ENCODE measurements around the gene UHRF1.
A peak's percentile ranks its signal among the peaks of the same experiment; 100 is the strongest.

The UHRF1 gene

GRCh38 chr19:4906963-4907362 is 2.3 kb upstream of the UHRF1 start:
- no peak overlapping the region for H3K4me3 ChIP-seq (ENCODE audit: low read depth, low read length)
- TF ChIP-seq CTCF (IDR thresholded peaks at IDR 0.05; ENCODE audit: low read depth, low read length, missing control alignments) = no peak

GRCh38 chr19:4908360-4908759 is 941 bp upstream of the UHRF1 start:
- no peak for DNase-seq (ENCODE audit: low read depth)
- H3K4me3 ChIP-seq (ENCODE audit: low read depth, low read length) = no peak overlapping the region
- TF ChIP-seq CTCF (IDR thresholded peaks at IDR 0.05; ENCODE audit: low read depth, low read length, missing control alignments) = no peak

More at GRCh38 chr19:4906963-4907362, 2.3 kb upstream of the UHRF1 start:
- no peak for DNase-seq (ENCODE audit: low read depth)

GRCh38 chr19:4908781-4909155 is 533 bp upstream of the UHRF1 start:
- H3K4me3 ChIP-seq (ENCODE audit: low read depth, low read length) = peak overlapping the region; percentile 73
- no peak for DNase-seq (ENCODE audit: low read depth)

GRCh38 chr19:4909897-4910593 is 744 bp downstream of the UHRF1 start:
- TF ChIP-seq CTCF (IDR thresholded peaks at IDR 0.05; ENCODE audit: low read depth, low read length, missing control alignments) = no peak
- H3K4me3 ChIP-seq (ENCODE audit: low read depth, low read length) = peak overlapping the region; percentile 73
- DNase-seq (ENCODE audit: low read depth) = peak; percentile 54

More at GRCh38 chr19:4908781-4909155, 533 bp upstream of the UHRF1 start:
- TF ChIP-seq CTCF (IDR thresholded peaks at IDR 0.05; ENCODE audit: low read depth, low read length, missing control alignments) = no peak

- DNase-seq (ENCODE audit: low read depth) = no peak
- no peak for TF ChIP-seq CTCF (IDR thresholded peaks at IDR 0.05; ENCODE audit: low read depth, low read length, missing control alignments)
- H3K4me3 ChIP-seq (ENCODE audit: low read depth, low read length) = peak overlapping the region; percentile 54
Measured at GRCh38 chr19:4910594-4911281, 1.4 kb downstream of the UHRF1 start.

GRCh38 chr19:4911314-4911713 is 2.0 kb downstream of the UHRF1 start:
- TF ChIP-seq CTCF (IDR thresholded peaks at IDR 0.05; ENCODE audit: low read depth, low read length, missing control alignments) = no peak
- no peak for DNase-seq (ENCODE audit: low read depth)
- H3K4me3 ChIP-seq (ENCODE audit: low read depth, low read length) = peak overlapping the region; percentile 54
